D721Med (cell line): ENCODE data around the gene ABTB1.

ENCODE experiments used
- DNase-seq: peaks from one replicate; pipeline ENCODE4 v3.0.0; 2011; ENCODE audit warnings: low spot score; ENCODE audit not compliant: insufficient read length
- FAIRE-seq: peaks from 2 replicates; lab custom pipeline; 2011; peaks lifted over from hg19 to GRCh38; lab: Jason Lieb, UNC
- TF ChIP-seq, protein P1 (sequence below): IDR thresholded peaks from 2 replicates; pipeline ENCODE4 v1.5.1; 2012; ENCODE audit warnings: mild to moderate bottlenecking, control low read depth; ENCODE audit not compliant: insufficient read depth; ENCODE audit errors: missing control alignments

Gene ABTB1

DNA sequence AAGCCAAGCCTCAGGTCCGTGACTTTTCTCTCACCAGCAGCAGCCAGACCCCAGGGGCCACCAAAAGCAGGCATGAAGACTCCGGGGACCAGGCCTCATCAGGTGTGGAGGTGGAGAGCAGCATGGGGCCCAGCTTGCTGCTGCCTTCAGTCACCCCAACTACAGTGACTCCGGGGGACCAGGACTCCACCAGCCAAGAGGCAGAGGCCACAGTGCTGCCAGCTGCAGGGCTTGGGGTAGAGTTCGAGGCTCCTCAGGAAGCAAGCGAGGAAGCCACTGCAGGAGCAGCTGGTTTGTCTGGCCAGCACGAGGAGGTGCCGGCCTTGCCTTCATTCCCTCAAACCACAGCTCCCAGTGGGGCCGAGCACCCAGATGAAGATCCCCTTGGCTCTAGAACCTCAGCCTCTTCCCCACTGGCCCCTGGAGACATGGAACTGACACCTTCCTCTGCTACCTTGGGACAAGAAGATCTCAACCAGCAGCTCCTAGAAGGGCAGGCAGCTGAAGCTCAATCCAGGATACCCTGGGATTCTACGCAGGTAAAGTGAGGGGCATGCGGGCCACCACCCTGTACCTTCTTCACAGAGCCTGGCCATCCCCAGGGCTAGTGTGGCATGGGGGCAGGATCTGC lies 12.0 kb upstream of the ABTB1 start:
- TF ChIP-seq, protein P1, sequence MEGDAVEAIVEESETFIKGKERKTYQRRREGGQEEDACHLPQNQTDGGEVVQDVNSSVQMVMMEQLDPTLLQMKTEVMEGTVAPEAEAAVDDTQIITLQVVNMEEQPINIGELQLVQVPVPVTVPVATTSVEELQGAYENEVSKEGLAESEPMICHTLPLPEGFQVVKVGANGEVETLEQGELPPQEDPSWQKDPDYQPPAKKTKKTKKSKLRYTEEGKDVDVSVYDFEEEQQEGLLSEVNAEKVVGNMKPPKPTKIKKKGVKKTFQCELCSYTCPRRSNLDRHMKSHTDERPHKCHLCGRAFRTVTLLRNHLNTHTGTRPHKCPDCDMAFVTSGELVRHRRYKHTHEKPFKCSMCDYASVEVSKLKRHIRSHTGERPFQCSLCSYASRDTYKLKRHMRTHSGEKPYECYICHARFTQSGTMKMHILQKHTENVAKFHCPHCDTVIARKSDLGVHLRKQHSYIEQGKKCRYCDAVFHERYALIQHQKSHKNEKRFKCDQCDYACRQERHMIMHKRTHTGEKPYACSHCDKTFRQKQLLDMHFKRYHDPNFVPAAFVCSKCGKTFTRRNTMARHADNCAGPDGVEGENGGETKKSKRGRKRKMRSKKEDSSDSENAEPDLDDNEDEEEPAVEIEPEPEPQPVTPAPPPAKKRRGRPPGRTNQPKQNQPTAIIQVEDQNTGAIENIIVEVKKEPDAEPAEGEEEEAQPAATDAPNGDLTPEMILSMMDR = no peak
- no peak for DNase-seq
- no peak for FAIRE-seq

DNA sequence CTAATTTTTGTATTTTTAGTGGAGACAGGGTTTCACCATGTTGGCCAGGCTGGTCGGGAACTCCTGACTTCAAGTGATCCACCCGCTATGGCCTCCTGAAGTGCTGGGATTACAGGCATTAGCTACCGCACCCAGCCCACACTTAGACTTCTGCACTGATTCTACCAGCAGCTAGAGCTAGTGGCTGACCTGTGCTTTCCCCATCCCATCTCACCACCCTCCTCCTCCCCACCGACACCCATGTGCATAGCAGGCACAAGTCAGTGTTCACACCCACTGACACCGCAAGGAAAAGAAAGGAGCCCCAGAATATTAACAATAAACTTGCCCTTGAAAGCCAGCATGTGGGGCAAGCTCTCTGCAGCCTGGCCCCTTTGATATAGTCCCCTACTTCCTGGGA lies 11.2 kb upstream of the ABTB1 start:
- FAIRE-seq (no peak), DNase-seq (no peak)
- TF ChIP-seq, protein P1 = no peak

DNA sequence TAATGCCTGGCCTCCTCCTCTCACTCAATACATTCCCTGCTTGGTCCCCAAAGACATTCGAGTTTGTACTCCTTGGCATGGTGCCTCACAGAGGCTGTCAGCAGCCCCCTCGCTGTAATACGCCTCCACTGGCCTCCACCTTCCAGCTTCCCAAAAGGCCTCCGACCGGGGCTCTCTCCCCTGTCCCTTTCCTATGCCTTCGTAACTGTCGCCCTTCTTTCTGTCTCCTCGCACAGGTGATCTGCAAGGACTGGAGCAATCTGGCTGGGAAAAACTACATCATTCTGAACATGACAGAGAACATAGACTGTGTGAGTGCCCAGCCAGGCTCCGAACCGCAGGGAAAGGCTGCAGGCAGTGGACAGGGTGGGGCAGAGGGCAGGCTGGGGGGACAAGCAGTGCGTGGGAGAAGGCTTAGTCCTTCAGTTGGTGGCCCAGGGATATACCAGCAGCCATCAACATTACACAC lies 10.7 kb upstream of the ABTB1 start:
- no peak for DNase-seq

DNA sequence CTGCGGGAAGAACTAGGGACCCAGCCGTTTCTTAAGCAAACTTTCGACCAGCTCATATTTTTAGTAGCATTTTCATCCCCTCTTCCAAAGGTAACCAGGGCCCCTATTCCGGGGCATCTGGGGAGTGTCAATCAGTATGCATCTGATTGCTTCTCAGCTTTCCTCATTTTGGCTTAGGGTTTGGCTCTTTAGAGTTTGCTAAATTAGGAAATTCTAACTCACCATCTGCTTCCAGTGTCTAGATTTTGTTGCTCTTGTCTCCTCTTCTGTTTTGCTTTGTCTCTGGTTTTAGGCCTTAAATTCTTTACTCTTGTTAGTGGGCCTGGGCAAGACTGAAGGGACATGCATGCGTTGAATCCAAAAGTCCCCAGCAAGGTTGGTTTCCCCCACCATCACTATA lies 9.6 kb upstream of the ABTB1 start:
- FAIRE-seq (no peak), DNase-seq (no peak)
- TF ChIP-seq, protein P1 = no peak

More for the DNA sequence above, 10.7 kb upstream of the ABTB1 start:
- FAIRE-seq = no peak
- TF ChIP-seq, protein P1 = no peak

DNA sequence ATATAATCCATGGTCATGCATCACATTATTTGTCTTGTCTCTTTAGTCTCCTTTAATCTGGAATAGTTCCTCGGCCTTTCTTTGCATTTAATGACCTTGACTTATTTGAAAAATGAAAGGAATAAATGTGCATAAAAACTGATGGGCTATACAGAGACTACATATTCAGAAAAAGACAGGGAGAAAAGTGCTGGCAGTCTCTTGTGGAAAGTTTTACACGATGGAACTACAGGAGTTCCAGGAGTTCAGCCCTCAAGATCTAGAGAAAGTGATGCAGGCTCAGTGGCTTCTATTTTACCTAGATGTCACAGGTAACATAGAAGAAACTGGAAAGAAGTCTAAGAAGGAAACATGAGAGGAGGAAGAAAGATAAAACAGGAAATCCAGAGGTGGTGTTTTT lies 7.6 kb upstream of the ABTB1 start:
- DNase-seq = no peak
- no peak for FAIRE-seq
- TF ChIP-seq, protein P1 = no peak

DNA sequence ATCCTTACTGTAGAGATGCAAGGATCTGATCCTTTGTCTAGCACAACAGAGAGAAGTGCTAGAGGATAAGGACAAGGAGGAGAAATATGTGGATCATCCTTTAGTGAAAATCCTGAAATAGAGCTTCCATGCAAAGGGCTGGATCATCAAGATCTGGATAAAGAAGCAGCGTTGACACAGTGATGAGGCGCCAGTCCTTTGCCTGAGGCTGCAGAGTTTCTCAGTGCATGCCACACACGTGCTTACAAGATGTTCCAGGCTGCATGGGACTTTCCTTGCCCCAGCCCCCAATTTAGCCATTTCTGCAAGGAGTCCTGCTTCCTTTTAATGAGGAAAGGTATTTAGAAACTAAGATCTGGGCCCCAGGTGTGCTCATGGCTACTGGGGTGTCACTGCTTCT lies 7.2 kb upstream of the ABTB1 start:
- DNase-seq = no peak
- TF ChIP-seq, protein P1 = no peak
- FAIRE-seq = no peak

DNA sequence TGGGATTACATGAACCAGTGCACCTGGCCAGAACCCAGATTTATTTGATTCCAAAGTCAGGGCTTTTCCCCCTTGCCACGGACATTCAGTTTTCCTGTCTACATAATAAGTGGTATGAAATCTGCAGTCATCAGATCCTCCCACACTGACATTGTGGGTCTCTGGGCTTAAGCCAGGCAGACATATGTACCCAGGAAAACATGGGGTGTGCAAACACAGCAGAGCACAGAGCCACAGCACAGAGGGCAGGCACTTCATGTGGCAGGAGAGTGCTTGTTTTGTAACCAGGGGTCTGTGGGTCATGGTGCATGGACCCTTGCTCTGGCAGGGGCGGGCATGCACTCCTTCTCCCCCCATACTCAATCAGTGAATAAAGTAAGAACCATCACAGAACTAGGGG lies 6.1 kb upstream of the ABTB1 start:
- FAIRE-seq = no peak
- TF ChIP-seq, protein P1 = no peak
- no peak for DNase-seq
